A673 (cell line): ENCODE data around the gene CDH6.

Experiments used
- EZH2 ChIP-seq: fragments of 200-600 bp; sonication (generic); IDR thresholded peaks from 2 replicates; pipeline ENCODE4 v1.6.1; 2017; ENCODE audit warnings: borderline replicate concordance, low read depth, mild to moderate bottlenecking, mixed read lengths, antibody characterized with exemption, low read length; ENCODE audit not compliant: poor library complexity, severe bottlenecking
- TF ChIP-seq, protein P1 (sequence below): fragments of 300-800, 200-600 bp; sonication (generic); conservative IDR thresholded peaks from 2 replicates; pipeline ENCODE4 v1.5.1; 2017; ENCODE audit warnings: low read depth, mild to moderate bottlenecking, antibody characterized with exemption, low read length, moderate library complexity, mixed read lengths

DNA sequence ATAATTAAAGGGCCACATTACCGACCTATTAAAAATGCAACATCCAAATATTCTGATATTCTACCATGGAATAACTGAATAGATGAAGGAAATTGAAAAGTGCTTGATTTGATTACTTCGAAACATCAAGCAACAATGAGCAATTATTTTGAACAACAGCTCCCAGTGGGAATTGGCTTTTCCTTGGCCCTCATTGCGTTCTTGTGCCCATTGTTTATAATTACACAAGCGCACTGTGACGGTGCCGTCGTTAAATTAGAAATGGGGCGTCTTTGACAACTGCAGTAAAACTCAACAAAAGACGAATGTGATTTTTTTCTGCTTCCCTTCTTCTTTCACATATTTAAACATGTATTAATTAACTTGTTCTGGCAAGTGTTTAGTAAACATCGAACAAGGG, 61.6 kb downstream of the CDH6 start:
- TF ChIP-seq, protein P1, sequence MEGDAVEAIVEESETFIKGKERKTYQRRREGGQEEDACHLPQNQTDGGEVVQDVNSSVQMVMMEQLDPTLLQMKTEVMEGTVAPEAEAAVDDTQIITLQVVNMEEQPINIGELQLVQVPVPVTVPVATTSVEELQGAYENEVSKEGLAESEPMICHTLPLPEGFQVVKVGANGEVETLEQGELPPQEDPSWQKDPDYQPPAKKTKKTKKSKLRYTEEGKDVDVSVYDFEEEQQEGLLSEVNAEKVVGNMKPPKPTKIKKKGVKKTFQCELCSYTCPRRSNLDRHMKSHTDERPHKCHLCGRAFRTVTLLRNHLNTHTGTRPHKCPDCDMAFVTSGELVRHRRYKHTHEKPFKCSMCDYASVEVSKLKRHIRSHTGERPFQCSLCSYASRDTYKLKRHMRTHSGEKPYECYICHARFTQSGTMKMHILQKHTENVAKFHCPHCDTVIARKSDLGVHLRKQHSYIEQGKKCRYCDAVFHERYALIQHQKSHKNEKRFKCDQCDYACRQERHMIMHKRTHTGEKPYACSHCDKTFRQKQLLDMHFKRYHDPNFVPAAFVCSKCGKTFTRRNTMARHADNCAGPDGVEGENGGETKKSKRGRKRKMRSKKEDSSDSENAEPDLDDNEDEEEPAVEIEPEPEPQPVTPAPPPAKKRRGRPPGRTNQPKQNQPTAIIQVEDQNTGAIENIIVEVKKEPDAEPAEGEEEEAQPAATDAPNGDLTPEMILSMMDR, result no peak
- no peak for TF ChIP-seq EZH2
